HepG2 (cell line): ENCODE measurements around the gene TERC. TPM values are rescaled to one million over a fixed set of nuclear protein-coding genes. Genes with fewer than 3 reads are reported as not detected.
A peak's percentile ranks its signal among the peaks of the same experiment; 100 is the strongest.

Experiments used
- ARNTL ChIP-seq: sonication (generic); formaldehyde crosslinking; IDR thresholded peaks from 2 replicates; pipeline ENCODE4 v1.4.0; 2020; ENCODE audit warnings: mild to moderate bottlenecking, missing genetic modification reagents
- ATRX ChIP-seq: sonication (generic); formaldehyde crosslinking; IDR thresholded peaks from 2 replicates; pipeline ENCODE4 v1.4.0; 2020; ENCODE audit warnings: missing genetic modification reagents, borderline replicate concordance
- BCL6 ChIP-seq: IDR thresholded peaks from 2 replicates; pipeline ENCODE4 v1.6.1; 2016; ENCODE audit warnings: missing genetic modification reagents, missing compliant biosample characterization
- CCDC6 ChIP-seq: sonication (generic); formaldehyde crosslinking; IDR thresholded peaks from 2 replicates; pipeline ENCODE4 v1.8.1; 2022; ENCODE audit warnings: mild to moderate bottlenecking, missing genetic modification reagents, moderate library complexity
- CERS6 ChIP-seq: sonication (generic); formaldehyde crosslinking; IDR thresholded peaks from 2 replicates; pipeline ENCODE4 v1.5.0; 2020; ENCODE audit warnings: missing genetic modification reagents
- FOSL2 ChIP-seq: sonication (generic); formaldehyde crosslinking; IDR thresholded peaks from 2 replicates; pipeline ENCODE4 v1.4.0; 2020; ENCODE audit warnings: missing genetic modification reagents
- FOXO4 ChIP-seq: sonication (generic); formaldehyde crosslinking; conservative IDR thresholded peaks from 2 replicates; pipeline ENCODE4 v1.8.1; 2023; ENCODE audit warnings: missing genetic modification reagents
- IKZF4 ChIP-seq: sonication (generic); formaldehyde crosslinking; IDR thresholded peaks from 2 replicates; pipeline ENCODE4 v1.5.1; 2020; ENCODE audit warnings: borderline replicate concordance, mild to moderate bottlenecking, low read depth, missing genetic modification reagents; ENCODE audit errors: not compliant biosample characterization
- NFYC ChIP-seq: IDR thresholded peaks from 2 replicates; pipeline ENCODE4 v1.6.1; 2016; ENCODE audit warnings: missing genetic modification reagents, missing compliant biosample characterization
- NR1H2 ChIP-seq: sonication (generic); formaldehyde crosslinking; IDR thresholded peaks from 2 replicates; pipeline ENCODE4 v1.8.1; 2022; ENCODE audit warnings: low read depth, missing genetic modification reagents, borderline replicate concordance
- NR2F1 ChIP-seq, 2 experiments: fragments of 450-650 bp in 1 of 2; formaldehyde crosslinking in 1 of 2; IDR thresholded peaks; 2 replicates each; pipeline versions ENCODE4 v1.5.0 to v1.6.1; 2016 to 2020; ENCODE audit warnings: mild to moderate bottlenecking in 1 of 2, missing compliant biosample characterization in 1 of 2, missing genetic modification reagents in 1 of 2, moderate library complexity in 1 of 2
- PBX2 ChIP-seq: IDR thresholded peaks from 2 replicates; pipeline ENCODE4 v1.6.1; 2016; ENCODE audit warnings: control low read depth
- PPARG ChIP-seq: conservative IDR thresholded peaks from 2 replicates; pipeline ENCODE4 v1.6.1; 2016; ENCODE audit warnings: missing biosample characterization, missing genetic modification reagents
- RAD21 ChIP-seq: fragments of 450-650 bp; formaldehyde crosslinking; IDR thresholded peaks from 2 replicates; pipeline ENCODE4 v1.5.0; 2020; ENCODE audit warnings: mild to moderate bottlenecking
- SNAPC2 ChIP-seq: sonication (generic); formaldehyde crosslinking; IDR thresholded peaks from 2 replicates; pipeline ENCODE4 v1.8.1; 2022; ENCODE audit warnings: mild to moderate bottlenecking, missing genetic modification reagents
- SRSF4 ChIP-seq: fragments of 200-400 bp; formaldehyde crosslinking; IDR thresholded peaks from one replicate; pipeline ENCODE4 v1.6.1; 2018; ENCODE audit warnings: mild to moderate bottlenecking, low read depth, low read length, moderate library complexity; ENCODE audit not compliant: poor library complexity, severe bottlenecking
- THAP8 ChIP-seq: sonication (generic); formaldehyde crosslinking; IDR thresholded peaks from 2 replicates; pipeline ENCODE4 v1.5.1; 2020; ENCODE audit warnings: missing genetic modification reagents, mild to moderate bottlenecking, borderline replicate concordance
- ZNF20 ChIP-seq: sonication (generic); formaldehyde crosslinking; IDR thresholded peaks from 2 replicates; pipeline ENCODE4 v1.4.0; 2020; ENCODE audit warnings: mild to moderate bottlenecking, moderate library complexity, missing genetic modification reagents
- ZNF251 ChIP-seq: sonication (generic); formaldehyde crosslinking; IDR thresholded peaks from 2 replicates; pipeline ENCODE4 v1.9.0; 2021; ENCODE audit warnings: mild to moderate bottlenecking, missing genetic modification reagents
- ZNF414 ChIP-seq: sonication (generic); formaldehyde crosslinking; IDR thresholded peaks from 2 replicates; pipeline ENCODE4 v1.5.0; 2020; ENCODE audit warnings: missing genetic modification reagents
- ZNF431 ChIP-seq: sonication (generic); formaldehyde crosslinking; IDR thresholded peaks from 2 replicates; pipeline ENCODE4 v1.9.0; 2022; ENCODE audit warnings: missing genetic modification reagents, low read depth, mild to moderate bottlenecking, borderline replicate concordance
- ZNF562 ChIP-seq: sonication (generic); formaldehyde crosslinking; IDR thresholded peaks from 2 replicates; pipeline ENCODE4 v1.8.0; 2022; ENCODE audit warnings: missing genetic modification reagents, borderline replicate concordance
- ZNF589 ChIP-seq: sonication (generic); formaldehyde crosslinking; conservative IDR thresholded peaks from 2 replicates; pipeline ENCODE4 v1.8.0; 2022; ENCODE audit warnings: mild to moderate bottlenecking, moderate library complexity, missing genetic modification reagents
- ZNF780A ChIP-seq: sonication (generic); formaldehyde crosslinking; IDR thresholded peaks from 2 replicates; pipeline ENCODE4 v1.8.0; 2022; ENCODE audit warnings: mild to moderate bottlenecking, missing genetic modification reagents, moderate library complexity
- polyA plus RNA-seq, 8 experiments: library from polyadenylated mRNA; depleted of rRNA in 3 of 8; stranded (reverse) in 7 of 8; unstranded in 1 of 8; fragments of >200 nt; fragmentation: Illumina TruSeq in 4 of 8; extraction: Trizol in 4 of 8; gene quantifications; 2 replicates each; pipeline versions ENCODE4 v1.2.1 to v1.2.3, GENCODE V29; 2011 to 2016; ENCODE audit warnings: low read depth in 4 of 8, missing spikeins in 1 of 8, mixed read lengths in 1 of 8; ENCODE audit not compliant: insufficient read depth in 1 of 8
- total RNA-seq, 5 experiments: library from RNA; depleted of rRNA; stranded (reverse); fragments of >200 nt; fragmentation: Illumina TruSeq; extraction: Trizol; gene quantifications; 2 replicates each; pipeline ENCODE4 v1.2.3, GENCODE V29; 2016; ENCODE audit warnings: low read depth in 1 of 5

The TERC gene
- total and polyA plus RNA-seq, 2 of the 13 experiments (the other 11 are each of a cell fraction or from before 2014, with no cell fraction given): 1.3 to 74.6 TPM

- TF ChIP-seq ZNF780A (CRISPR knock-in tag): peak; percentile 81; the same call in 1 of the 2 replicates
- peak; percentile 36; the same call in 1 of the 2 replicates for TF ChIP-seq ZNF589 (CRISPR knock-in tag)
- no peak; the same call in 1 of the 2 replicates for TF ChIP-seq ZNF414 (CRISPR knock-in tag)
- TF ChIP-seq BCL6: peak; percentile 5; the same call in 1 of the 2 replicates
- peak; percentile 65; the same call in 1 of the 2 replicates for TF ChIP-seq CCDC6 (CRISPR knock-in tag)
- peak; percentile 32; the same call in 1 of the 2 replicates for TF ChIP-seq RAD21 (CRISPR knock-in tag)
- no peak for TF ChIP-seq SNAPC2
- TF ChIP-seq ARNTL (CRISPR knock-in tag): peak; percentile 67
- TF ChIP-seq ZNF562 (CRISPR knock-in tag): no peak
- TF ChIP-seq CERS6: peak; percentile 92; the same call in 1 of the 2 replicates
- peak; percentile 58; the same call in 1 of the 2 replicates for TF ChIP-seq FOSL2
- TF ChIP-seq ZNF251 (CRISPR knock-in tag): no peak
- TF ChIP-seq NR2F1 (CRISPR knock-in tag; IDR thresholded peaks at IDR 0.05): no peak; a peak in 1 of 4 replicates
- TF ChIP-seq NFYC (CRISPR knock-in tag): 0 out of 2 replicates have a peak, but pooled peaks have one; percentile 19
- TF ChIP-seq ZNF431: peak; percentile 48; the same call in 1 of the 2 replicates
- TF ChIP-seq NR1H2 (CRISPR knock-in tag): no peak; the same call in 1 of the 2 replicates
- no peak for TF ChIP-seq ZNF20 (CRISPR knock-in tag)
- no peak for TF ChIP-seq SRSF4
- TF ChIP-seq ATRX (CRISPR knock-in tag): no peak
- TF ChIP-seq THAP8 (CRISPR knock-in tag): no peak
- TF ChIP-seq PPARG (CRISPR knock-in tag): no peak
- TF ChIP-seq FOXO4: no peak
- TF ChIP-seq IKZF4 (CRISPR knock-in tag): no peak
- no peak for TF ChIP-seq PBX2 (CRISPR knock-in tag)
Measured at GRCh38 chr3:169772897-169773816, 8.3 kb upstream of the TERC start, which contains the start of gene MYNN (continued).
